Renal cortical epithelial cell (primary cell): ENCODE data around the gene TRIB2. TPM values are rescaled to one million over a fixed set of nuclear protein-coding genes. Genes with fewer than 3 reads are reported as not detected.
"Not testable (repeated sequence)": the region's sequence is repeated elsewhere in the genome, so short reads cannot be mapped to it uniquely, and the experiment has no call there.

ENCODE experiments used
- DNase-seq: peaks from one replicate; pipeline ENCODE4 v3.0.0-alpha.2; 2011; ENCODE audit warnings: low read depth
- total RNA-seq: library from RNA; depleted of rRNA; stranded (reverse); fragments of >200 nt; gene quantifications from 2 replicates; pipeline ENCODE4 v1.2.3, GENCODE V29; 2014

Gene TRIB2
- 6.8 and 9.9 TPM in 2 replicates for total RNA-seq

GRCh38 chr2:12716282-12717190, at the start of gene TRIB2:
Gene TRIB2 (plus strand): TSS chr2:12716936. CDS start chr2:12718308, 1,372 bp downstream.
- no peak for DNase-seq

DNA sequence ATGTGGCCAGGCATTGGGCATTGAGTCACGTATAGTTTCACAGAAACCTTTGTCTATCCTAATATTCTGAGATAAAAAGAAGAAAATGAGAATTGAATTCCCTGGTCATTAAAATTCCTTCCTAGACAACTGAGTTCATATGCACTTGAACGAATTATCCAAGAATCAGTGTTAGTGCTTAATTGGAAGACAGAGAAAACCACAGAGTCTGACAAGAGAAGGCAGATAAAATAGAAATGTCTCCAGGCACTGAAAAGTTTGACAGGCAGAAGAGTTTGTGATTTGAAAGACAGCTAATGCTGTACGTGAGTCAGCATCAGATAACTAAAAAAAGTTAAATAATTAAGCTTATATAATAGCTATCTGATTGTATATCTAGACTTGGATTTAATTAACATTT, 47.7 kb upstream of the TRIB2 start:
- DNase-seq, result no peak

GRCh38 chr2:12672711-12673315, 43.9 kb upstream of the TRIB2 start:
- DNase-seq, result no peak

DNA sequence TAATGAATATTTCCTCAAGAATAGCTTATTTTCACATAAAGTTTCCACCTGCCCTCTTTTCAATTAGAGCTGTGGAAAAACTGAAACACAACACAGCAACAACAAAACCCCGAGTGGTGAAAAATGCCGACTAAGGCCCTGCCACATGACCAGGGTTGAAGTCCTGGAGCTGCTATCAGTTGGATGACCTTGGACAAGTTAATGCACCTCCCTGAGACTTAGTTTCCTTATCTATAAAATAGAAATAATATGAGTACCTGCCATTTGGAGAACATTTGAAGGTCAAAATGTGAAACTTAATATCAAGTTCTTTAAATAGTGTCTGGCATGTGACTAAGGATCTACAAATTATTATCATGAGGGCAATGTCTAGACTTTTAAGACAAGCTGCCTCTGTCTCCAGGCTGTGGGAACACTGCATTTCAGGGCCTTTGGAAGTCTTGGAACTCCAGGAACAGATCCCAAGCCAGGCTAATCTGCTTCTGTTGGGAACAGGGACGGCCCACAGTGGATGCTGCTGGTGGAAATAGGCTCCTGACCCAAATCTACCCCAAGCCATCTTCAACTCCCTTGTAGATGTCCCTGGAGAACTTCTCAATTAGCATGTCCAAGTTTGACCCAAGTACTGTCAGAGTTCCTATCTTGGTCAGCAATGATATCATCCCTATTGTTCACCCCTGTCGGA, 42.0 kb upstream of the TRIB2 start:
- no peak for DNase-seq

DNA sequence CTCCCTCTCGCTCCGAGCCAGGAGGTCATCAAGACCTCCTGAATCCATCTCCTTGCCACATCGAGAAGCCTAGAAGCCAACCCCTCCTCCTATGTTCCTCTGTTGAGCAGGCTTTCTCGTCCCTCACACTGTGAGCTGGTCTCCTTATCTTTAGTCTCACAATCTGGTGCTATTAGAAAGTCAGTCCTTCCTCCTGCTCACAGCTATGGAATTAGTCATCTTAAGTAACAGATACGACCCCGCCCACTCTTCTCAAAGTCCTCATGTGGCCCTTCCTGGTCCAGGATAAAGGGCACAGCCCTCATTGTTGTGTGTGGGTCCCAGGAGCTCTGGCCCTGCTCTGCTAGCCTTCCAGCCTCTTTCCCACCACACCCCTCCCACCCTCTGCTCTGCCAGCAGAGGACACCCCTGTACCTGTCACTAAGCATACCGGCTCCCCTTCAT, 41.4 kb upstream of the TRIB2 start:
- peak; percentile 28 for DNase-seq

DNA sequence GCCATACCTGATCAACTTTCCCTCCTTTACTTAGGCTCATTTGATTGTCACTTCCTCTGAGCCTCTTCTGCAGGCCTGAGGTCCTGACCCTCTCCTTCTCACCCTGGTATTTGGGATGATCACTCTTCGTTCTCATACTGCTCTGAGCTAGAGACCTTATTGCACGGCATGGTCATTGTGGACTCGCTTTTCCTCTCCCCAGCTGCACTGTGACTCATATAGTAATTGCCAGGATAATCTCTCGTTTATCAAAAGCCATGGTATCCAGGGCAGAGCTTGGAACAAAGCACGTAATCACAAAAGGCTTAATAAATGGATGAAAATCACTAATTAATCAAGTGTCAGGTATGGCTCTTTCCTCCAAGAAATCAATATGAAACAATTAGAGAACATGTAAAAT, 40.9 kb upstream of the TRIB2 start:
- DNase-seq, result no peak

DNA sequence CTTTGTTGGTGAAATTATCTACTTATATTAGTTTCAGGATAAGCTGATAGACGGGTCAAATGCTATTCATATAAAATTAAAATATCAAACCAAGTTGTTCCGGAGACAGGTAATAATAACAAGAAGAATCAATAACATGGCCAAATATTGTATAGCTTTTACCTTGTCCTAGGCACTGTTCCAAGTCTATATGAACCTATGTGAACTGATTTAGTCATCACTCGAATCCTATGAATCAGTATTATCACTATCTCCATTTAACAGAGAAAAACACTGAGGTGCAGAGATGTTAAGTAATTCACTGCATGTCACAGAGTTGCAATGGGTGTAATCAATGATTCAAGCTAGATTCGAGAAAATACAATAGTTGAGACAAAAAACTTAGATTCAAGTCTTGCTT, 40.0 kb upstream of the TRIB2 start:
- no peak for DNase-seq

- no peak for DNase-seq
Measured at GRCh38 chr2:12678186-12678585, 38.5 kb upstream of the TRIB2 start.

- no peak for DNase-seq
Measured at GRCh38 chr2:12679550-12680072, 37.1 kb upstream of the TRIB2 start.

- not testable (repeated sequence) for DNase-seq
Measured at GRCh38 chr2:12680115-12680514, 36.6 kb upstream of the TRIB2 start.

GRCh38 chr2:12682017-12682416, 34.7 kb upstream of the TRIB2 start:
- DNase-seq, result no peak

DNA sequence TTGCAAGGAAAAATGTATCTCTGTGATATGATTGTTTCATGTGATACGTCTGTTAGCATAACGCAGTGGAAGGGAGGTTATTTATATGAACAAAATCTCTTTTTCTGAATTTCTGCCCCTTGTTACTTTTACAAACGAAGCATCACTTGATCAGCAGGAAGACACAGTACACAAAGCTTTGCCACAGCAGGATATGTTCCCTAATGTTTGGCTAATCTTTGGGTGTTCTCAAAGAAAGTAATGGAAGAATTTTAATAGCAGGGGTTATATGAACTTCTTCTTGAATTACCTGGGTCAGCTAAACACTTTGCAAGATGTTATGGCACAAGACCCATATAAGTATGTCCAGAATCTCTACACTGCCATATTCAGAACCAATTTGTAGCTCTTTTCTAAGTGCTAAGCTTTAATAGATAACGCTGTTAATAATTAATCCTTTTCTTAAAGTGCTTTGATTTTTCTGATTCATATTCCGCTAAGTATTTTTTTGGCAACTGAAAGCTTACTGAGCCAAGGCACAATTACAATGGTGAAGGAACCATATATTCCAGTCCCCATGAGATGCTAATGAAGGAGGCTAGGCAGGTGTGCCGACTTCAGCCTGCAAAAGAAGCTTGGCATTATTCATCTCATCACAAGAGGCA, 33.2 kb upstream of the TRIB2 start:
- no peak for DNase-seq

DNA sequence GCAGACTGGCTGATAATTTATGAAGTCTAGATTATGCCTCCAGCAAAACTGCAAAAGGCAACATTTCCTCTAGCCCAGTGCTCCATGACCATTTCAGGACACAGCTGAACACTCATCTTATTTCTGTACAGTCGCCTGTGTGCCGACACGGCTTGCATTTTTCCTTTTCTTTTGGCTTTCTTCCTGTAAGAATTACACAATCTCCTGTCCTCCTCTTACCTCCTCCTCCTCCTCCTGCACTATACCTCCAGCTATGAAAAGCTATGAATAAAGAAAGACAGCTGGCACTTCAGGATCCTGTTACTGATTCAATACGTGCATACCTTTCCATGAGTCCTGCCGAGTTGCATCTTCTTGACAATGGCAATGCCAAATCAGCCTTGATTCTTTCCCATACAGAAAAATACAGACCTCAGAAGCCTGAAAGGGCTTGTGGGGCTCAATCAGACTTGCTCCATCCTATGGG, 32.2 kb upstream of the TRIB2 start:
- peak; percentile 87 for DNase-seq

DNA sequence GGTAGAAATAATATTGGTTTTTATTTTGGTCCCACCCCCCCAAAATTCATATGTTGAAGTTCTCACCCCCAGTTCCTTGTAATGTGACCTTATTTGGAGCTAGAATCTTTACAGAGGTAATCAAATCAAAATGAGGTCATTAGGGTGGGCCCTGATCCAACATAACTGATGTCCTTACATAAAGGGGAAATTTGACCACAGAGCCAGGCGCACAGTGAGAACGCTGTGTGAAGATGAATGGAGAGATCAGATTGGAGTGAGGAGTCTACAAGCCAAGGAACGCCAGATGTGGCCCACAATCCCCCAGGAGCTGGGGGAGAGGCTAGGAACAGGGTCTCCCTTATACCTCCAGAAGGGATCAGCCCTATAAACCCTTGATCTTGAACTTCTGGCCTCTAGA, 31.6 kb upstream of the TRIB2 start:
- no peak for DNase-seq

DNA sequence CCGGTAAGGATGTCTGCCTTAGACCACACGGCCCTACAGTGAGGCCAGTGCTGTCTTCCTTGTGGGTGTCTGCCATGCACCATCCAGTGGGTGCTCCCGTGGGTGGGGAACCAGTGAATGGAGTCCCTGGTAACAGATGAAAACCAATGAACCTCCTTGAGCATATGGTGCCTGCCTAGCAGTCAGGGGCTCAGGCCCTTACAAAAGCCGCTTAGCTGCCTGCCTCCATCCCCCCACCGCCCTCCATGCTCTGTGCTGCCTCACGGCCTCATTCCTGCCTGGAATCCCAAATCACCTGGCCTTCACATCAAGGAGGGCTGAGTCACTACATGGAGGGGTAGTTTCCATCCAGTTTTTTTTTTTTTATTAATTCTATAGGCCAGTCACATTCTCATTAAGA, 30.8 kb upstream of the TRIB2 start:
- DNase-seq, result no peak

DNA sequence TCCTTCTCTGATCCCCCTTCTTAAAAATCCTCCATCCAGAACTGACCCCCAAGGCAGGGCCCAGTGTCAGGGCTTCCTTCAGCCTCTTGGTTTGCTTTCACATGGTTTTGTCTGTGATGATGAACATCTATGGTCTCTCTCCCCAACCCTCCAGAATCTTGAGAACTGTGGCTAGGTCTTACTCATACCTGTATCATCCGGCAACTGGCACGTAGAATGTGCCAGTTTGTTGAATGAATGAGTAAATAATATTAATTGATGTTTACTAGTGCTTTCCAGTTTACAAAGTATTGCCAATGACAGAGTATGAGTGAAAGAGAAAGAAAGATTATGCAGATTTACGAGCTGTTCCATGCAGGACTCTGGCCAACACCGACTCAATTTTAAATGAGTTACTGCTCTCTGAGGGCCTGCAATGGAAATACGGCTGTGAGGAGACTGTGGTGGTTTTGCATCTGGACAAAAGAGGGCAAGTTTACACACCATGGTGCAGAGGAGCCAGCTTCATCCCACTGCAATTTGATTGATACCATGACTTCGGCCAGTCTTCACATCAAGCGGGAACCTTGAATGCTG, 29.9 kb upstream of the TRIB2 start:
- DNase-seq, result no peak

- no peak for DNase-seq
Measured at GRCh38 chr2:12688091-12688490, 28.6 kb upstream of the TRIB2 start.

GRCh38 chr2:12688893-12689292, 27.8 kb upstream of the TRIB2 start:
- DNase-seq, result no peak

DNA sequence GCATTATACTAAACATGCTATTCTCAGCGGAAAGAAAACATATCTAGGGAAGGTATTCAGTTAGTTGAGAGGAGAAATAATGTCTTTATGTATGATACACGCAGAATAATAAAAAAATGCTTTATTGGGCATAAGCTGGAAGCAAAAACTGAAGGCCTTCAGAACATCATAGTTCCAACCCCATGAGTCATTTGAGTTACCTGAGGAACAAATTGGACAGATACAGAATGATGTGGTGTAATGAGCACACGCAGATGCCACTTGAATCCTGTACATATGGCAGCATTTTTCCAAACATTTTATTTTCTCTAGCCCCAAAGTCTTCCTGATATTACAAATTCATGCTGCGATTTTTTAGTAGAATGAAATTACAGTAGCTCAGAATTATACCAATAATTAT, 23.2 kb upstream of the TRIB2 start:
- DNase-seq, result no peak

GRCh38 chr2:12694990-12695774, 21.6 kb upstream of the TRIB2 start:
- DNase-seq, result no peak

GRCh38 chr2:12697617-12698016, 19.1 kb upstream of the TRIB2 start:
- DNase-seq, result peak; percentile 94
